Activated CD4-positive, CD25-positive, alpha-beta regulatory T cell (primary cell): Measurements from ENCODE around the gene LRRC8A.
"Not testable (repeated sequence)": the region's sequence is repeated elsewhere in the genome, so short reads cannot be mapped to it uniquely, and the experiment has no call there.

ENCODE experiments used
- DNase-seq, 4 experiments: peaks; one replicate each; lab custom pipeline; 2025; lab: John Stamatoyannopoulos, UW

LRRC8A gene

GRCh38 chr9:128921881-128922763 is 40.2 kb downstream of the LRRC8A start:
- no peak for DNase-seq

GRCh38 chr9:128923493-128923883 is 41.6 kb downstream of the LRRC8A start:
- no peak for DNase-seq

- DNase-seq = peak in 3 of 4 experiments; percentile 17 to 23 (median 18)
These were observed 45.9 kb downstream of the LRRC8A start for GRCh38 chr9:128927731-128928411.

GRCh38 chr9:128928624-128929023 is 46.7 kb downstream of the LRRC8A start:
- DNase-seq = no peak

- DNase-seq = no peak
These were observed 47.6 kb downstream of the LRRC8A start for GRCh38 chr9:128929560-128929959.

GRCh38 chr9:128933731-128934130 is 51.8 kb downstream of the LRRC8A start:
- no peak for DNase-seq

- no peak for DNase-seq
These were observed 54.4 kb downstream of the LRRC8A start for GRCh38 chr9:128936171-128936865.

- no peak for DNase-seq
These were observed 55.6 kb downstream of the LRRC8A start for GRCh38 chr9:128937310-128938165.

DNA sequence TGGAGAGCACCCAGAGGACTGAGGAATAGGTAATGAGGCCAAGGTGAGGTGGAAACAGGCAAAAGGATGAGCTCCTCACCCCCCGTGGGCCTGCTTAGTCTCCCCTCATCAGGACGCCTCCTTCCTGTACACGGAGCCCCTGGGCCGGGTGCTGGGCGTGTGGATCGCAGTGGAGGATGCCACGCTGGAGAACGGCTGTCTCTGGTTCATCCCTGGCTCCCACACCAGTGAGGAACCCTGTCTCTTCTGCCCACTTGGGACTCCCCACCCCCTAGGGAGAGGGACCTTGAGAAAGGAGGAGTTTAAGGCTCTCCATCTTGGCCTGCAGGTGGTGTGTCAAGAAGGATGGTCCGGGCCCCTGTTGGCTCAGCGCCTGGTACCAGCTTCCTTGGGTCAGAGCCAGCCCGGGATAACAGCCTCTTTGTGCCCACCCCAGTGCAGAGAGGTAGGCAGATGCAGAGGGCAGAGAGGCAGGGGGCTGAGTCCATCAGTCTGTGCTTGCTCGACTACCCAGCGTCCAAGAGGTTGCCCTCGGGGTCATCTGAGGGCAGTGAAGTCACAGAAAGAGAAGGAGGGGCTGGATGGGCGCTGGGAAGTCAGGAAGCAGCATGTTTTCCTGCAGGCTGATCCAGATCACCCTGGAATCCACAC is 58.5 kb downstream of the LRRC8A start:
- DNase-seq = no peak

GRCh38 chr9:128940946-128941755 is 59.2 kb downstream of the LRRC8A start:
- no peak for DNase-seq

DNA sequence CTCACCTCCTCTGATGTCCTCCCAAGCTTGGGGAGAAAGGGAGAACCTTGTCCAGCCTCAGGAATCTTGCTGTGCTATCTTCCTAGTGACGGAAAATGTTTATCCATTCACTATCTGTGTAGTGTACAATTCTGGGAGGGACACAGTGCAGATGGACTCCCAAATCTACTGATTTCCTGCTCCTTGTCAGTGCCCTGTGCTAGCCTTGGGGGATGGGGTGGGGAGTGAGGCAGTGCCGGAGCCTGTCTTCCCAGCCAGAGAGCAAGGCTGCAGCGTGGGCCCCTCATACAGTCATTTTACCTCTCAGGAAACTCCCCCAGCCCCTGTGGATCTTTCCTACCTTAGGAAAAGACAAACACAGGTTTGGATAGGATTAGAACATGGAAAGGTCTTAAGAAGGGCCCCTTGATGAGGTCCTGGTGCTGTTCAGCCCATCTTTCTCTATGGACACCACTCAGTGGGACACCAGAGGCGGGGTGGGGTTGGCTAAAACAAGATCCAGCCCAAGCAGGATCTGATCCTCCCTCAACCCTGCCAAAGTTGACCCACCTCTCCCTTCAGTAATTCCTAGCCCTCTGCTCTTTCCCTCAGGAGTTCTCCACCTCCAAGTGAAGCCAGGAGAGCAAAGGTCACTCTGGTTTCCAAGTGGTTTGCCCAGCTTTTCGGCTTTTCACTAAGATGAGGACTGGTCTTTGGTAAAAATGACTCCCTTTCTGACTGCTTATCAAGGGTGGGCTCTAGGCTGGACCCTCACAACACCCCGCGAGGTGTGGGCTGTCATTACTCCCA is 62.1 kb downstream of the LRRC8A start:
- DNase-seq = no peak

GRCh38 chr9:128944966-128945365 is 63.0 kb downstream of the LRRC8A start:
- DNase-seq = not testable (repeated sequence)

DNA sequence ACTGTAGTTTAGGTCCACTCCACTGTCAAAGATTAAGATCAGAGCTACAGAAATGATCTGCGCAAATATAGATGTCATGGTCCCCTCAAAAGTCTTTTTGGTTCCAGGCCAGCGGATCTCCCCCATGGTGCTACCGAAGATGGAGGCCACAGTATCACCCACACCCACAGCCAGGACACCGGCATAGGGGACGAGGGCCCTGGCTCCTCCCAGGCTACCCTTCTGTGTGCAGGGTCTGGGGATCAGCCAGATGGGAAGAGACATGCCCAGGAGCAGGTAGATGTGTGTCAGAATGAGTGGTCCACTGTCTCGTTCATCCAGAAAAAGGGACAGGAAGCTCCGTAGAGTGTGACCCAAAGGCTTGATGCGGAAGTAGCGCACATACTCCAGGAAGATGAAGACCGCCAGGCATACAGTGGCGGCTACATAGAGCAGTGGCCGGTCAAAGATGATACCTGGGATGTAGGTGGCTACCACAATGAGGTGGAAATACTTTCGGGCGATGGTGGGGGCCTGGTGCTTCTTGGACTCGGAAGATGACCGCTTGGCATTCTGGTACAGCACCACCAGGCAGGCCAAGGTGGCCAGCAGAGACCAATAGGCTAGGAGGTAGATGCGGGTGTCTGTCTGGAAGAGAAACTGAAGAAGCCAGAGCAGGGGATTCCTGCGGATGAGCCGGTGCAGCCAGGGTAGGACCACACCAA is 64.0 kb downstream of the LRRC8A start:
- DNase-seq = no peak

DNA sequence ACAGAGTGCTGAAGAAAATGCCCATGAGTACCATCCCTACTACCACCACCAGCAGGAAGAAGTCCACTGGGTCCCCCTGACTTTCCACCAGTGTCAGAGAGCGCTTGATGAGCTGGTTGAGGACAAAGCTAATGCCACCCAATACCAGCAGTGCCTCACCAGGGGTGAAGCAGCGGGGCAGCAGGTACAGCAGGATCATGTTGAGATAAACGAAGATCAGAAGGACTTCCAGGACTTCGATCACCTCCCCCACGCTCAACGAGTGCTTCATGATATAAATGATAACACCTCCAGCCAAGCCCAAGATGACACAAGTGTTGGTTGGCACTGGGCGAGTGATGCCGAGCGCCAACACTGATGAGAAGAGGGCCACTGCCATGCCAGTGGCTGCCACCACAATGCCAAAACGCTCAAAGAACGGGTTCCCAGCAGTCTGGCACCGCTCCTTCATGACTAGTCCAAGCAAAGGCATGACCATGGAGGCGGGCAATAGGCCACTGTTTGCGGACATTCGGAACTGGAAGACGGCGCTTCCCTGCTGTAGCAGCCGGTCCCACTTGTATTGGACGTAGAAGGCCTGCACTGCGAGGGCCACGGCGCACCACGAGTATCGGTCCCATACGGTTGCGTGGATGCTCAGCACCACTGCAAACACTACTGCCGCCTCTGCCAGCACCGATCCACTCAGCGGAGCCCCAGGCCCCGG is 64.8 kb downstream of the LRRC8A start:
- no peak for DNase-seq

DNA sequence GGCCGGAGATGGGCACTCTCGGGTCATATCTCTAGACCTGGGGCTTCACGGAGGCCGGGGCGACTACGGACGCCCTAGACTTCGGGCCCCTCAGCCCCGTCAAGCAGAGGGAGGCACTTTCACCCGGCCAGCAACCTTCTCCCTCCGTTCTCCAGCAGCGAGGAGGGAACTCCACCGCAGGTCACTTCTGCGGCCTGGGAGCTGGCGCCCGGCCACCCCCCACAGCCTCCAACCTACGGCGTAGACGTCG is 65.3 kb downstream of the LRRC8A start:
- DNase-seq = no peak

DNA sequence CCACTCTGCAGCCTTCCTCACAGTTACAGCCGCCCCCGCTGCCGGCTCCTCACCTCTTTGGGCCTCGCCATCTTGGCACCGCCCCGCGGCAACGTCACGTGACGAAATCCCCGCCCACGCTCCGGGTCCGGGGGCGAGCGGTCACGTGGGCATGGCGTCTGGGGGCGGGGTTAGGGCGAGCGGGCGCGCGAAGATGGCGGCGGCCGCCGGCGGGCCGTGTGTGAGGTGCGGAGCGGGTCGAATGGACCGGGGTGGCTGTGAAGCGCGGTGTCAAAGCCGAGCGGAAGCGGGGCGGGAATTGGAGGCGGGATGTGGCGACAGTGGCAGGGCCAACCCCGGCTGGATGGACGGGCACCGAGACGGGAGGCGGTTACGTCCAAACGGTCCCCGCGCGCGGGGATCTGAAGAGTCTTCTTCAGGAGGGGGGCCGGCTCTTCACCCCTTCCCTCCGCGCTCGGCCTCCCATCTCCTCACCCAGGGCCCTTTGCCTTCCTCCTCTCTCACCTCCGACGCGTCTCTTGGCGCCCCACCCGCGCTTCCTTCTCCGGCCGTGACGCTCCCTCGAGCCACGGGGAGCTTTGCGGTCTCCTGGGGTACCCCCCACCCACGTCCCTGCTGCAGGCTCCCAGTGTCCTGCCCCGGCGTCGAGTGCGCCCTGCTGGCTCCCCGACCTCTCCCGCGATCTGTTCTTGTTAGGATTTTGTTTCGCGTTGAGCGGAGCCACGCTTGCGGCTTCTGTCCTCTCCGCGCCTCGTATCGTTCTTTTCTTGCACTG is 65.8 kb downstream of the LRRC8A start, which contains the start of the genes DOLK and NUP188:
TSS of gene DOLK (minus strand) at position 77 of the 775 bp plus-strand sequence. CDS start 300 bp downstream, outside the sequence.
TSS of gene NUP188 (plus strand) at position 173 of the 775 bp plus-strand sequence. CDS start at position 194, 21 bp downstream.
- peak; percentile 97 to 99 (median 98) for DNase-seq

DNA sequence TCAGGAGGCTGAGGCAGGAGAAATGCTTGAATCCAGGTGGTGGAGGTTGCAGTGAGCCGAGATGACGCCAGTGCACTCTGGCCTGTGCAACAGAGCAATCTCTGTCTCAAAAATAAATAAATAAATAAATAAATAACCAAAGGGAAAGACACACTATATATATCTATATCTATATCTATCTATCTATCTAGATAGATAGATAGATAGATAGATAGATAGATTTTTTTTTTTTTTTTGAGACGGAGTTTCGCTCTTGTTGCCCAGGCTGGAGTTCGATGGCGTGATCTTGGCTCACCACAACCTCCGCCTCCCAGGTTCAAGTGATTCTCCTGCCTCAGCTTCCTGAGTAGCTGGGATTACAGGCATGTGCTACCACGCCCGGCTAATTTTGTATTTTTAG is 79.5 kb downstream of the LRRC8A start:
- DNase-seq = not testable (repeated sequence)
